MM.1S (cell line): ENCODE results near the gene SLX9.

Experiments
- DNase-seq: peaks from one replicate; pipeline ENCODE4 v3.0.0-alpha.2; 2015
- H2AFZ ChIP-seq: fragments of 300-600 bp; sonication (generic); 2 replicates; pipeline ENCODE4 v1.6.0; 2016; ENCODE audit warnings: antibody characterized with exemption, low read length
- H3F3A ChIP-seq: fragments of 300-600 bp; sonication (generic); 2 replicates; pipeline ENCODE4 v1.6.1; 2016; ENCODE audit warnings: mild to moderate bottlenecking, antibody characterized with exemption, low read length, moderate library complexity, mixed read lengths; ENCODE audit not compliant: insufficient read depth
- H3K27ac ChIP-seq: fragments of 300-600 bp; sonication (generic); 2 replicates; pipeline ENCODE4 v1.5.1; 2016; ENCODE audit warnings: mild to moderate bottlenecking, low read length
- H3K27me3 ChIP-seq: fragments of 300-600 bp; sonication (generic); replicated peaks from 2 replicates; pipeline ENCODE4 v1.6.0; 2016; ENCODE audit warnings: low read length; ENCODE audit not compliant: insufficient read depth
- H3K36me3 ChIP-seq: fragments of 300-600 bp; sonication (generic); replicated peaks from 2 replicates; pipeline ENCODE4 v1.6.1; 2016; ENCODE audit warnings: mild to moderate bottlenecking, low read length, mixed read lengths; ENCODE audit not compliant: insufficient read depth
- H3K4me1 ChIP-seq: fragments of 300-600 bp; sonication (generic); 2 replicates; pipeline ENCODE4 v1.6.1; 2016; ENCODE audit warnings: low read length, mixed read lengths
- H3K4me2 ChIP-seq: fragments of 300-600 bp; sonication (generic); 2 replicates; pipeline ENCODE4 v1.6.0; 2016; ENCODE audit warnings: low read depth, low read length
- H3K4me3 ChIP-seq: fragments of 300-600 bp; sonication (generic); 2 replicates; pipeline ENCODE4 v1.5.1; 2016; ENCODE audit warnings: low read length, mixed read lengths
- H3K79me2 ChIP-seq: fragments of 300-600 bp; sonication (generic); 2 replicates; pipeline ENCODE4 v1.6.1; 2016; ENCODE audit warnings: mixed run types, low read length, mixed read lengths
- H3K9ac ChIP-seq: fragments of 300-600 bp; sonication (generic); 2 replicates; pipeline ENCODE4 v1.6.1; 2016; ENCODE audit warnings: low read length, mixed read lengths
- H3K9me2 ChIP-seq: fragments of 300-600 bp; sonication (generic); replicated peaks from 2 replicates; pipeline ENCODE4 v1.6.1; 2016; ENCODE audit warnings: mild to moderate bottlenecking, low read length, mixed read lengths; ENCODE audit not compliant: insufficient read depth
- H3K9me3 ChIP-seq: fragments of 300-600 bp; sonication (generic); replicated peaks from 2 replicates; pipeline ENCODE4 v1.6.1; 2016; ENCODE audit warnings: mild to moderate bottlenecking, low read length, mixed read lengths; ENCODE audit not compliant: insufficient read depth
- H4K20me1 ChIP-seq: fragments of 300-600 bp; sonication (generic); 2 replicates; pipeline ENCODE4 v1.6.1; 2016; ENCODE audit warnings: mild to moderate bottlenecking, low read length, moderate library complexity, mixed read lengths; ENCODE audit not compliant: insufficient read depth
- CTCF ChIP-seq: fragments of 300-600 bp; sonication (generic); IDR thresholded peaks from 2 replicates; pipeline ENCODE4 v1.5.1; 2016; ENCODE audit warnings: antibody characterized with exemption, low read length, mixed read lengths
- EZH2 ChIP-seq: fragments of 300-600 bp; sonication (generic); optimal IDR thresholded peaks from 2 replicates; pipeline ENCODE3; 2017; ENCODE audit warnings: low read depth, mild to moderate bottlenecking, antibody characterized with exemption, low read length, mixed read lengths
- EZH2phosphoT487 ChIP-seq: fragments of 300-600 bp; sonication (generic); IDR thresholded peaks from 2 replicates; pipeline ENCODE4 v1.6.1; 2018; ENCODE audit warnings: antibody characterized with exemption, low read length

Gene SLX9

DNA sequence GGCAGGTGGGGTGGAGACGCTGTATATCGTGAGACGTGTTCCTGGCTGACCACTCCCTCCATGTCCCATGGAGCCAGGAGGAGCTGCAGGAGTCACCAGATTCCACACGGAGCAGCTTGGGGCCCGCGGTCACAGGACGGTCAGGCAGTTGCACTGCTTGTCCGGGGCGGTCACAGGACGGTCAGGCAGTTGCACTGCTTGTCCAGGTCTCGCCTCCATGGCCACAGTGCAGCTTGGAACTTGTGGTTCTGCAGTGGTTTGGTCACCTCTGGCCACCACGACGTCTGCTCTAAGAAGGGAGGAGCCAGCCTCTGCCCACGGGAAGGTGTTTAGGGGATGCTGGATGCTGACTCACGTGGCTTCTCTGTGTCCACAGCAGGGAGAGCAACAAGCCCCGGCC is 33.0 kb downstream of the SLX9 start:
- Histone ChIP-seq H3F3A (no peaks in the 10 kb centered on the region), H2AFZ (no peak overlapping the region), H3K9ac (no peak overlapping the region), H3K27ac (no peak overlapping the region), H3K4me2 (no peak overlapping the region), H3K27me3 (no peaks in the 10 kb centered on the region), H3K36me3 (no peaks in the 10 kb centered on the region), H3K4me1 (no peaks in the 10 kb centered on the region), H3K4me3 (no peak overlapping the region), H4K20me1 (no peaks in the 10 kb centered on the region), H3K9me3 (no peaks in the 10 kb centered on the region), H3K9me2 (no peaks in the 10 kb centered on the region), H3K79me2 (no peaks in the 10 kb centered on the region)
- DNase-seq, result no peak
- TF ChIP-seq CTCF (no peak), EZH2 (no peak), EZH2phosphoT487 (no peak)

DNA sequence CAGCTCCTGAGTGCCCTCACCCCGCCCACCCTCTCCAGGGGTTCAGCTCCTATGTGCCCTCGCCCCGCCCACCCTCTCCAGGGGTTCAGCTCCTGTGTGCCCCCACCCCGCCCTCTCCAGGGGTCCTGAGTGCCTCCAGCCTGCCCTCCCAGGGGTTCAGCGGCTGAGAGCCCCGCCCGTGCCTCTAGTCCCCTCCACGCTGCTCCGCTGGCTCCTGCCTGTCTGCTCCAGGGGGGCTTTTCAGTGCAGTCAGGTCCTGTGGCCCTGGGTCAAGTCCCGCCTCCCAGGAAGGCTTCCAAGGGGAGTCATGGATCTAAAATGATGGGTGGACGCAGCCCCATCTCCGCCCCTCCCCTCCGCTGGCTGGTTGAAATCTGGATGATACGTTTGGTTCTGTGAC is 33.8 kb downstream of the SLX9 start:
- H3K27ac ChIP-seq, result no peak overlapping the region
- no peaks in the 10 kb centered on the region for H3K79me2 ChIP-seq
- no peaks in the 10 kb centered on the region for H3K27me3 ChIP-seq
- TF ChIP-seq EZH2 (no peak), CTCF (no peak), EZH2phosphoT487 (no peak)
- no peak for DNase-seq
- H3F3A ChIP-seq, result no peaks in the 10 kb centered on the region
- H3K36me3 ChIP-seq, result no peaks in the 10 kb centered on the region
- H3K9ac ChIP-seq, result no peak overlapping the region
- no peak overlapping the region for H3K4me3 ChIP-seq
- H3K4me2 ChIP-seq, result no peak overlapping the region
- H3K4me1 ChIP-seq, result no peaks in the 10 kb centered on the region
- no peaks in the 10 kb centered on the region for H3K9me3 ChIP-seq
- H3K9me2 ChIP-seq, result no peaks in the 10 kb centered on the region
- no peak overlapping the region for H2AFZ ChIP-seq
- no peaks in the 10 kb centered on the region for H4K20me1 ChIP-seq

DNA sequence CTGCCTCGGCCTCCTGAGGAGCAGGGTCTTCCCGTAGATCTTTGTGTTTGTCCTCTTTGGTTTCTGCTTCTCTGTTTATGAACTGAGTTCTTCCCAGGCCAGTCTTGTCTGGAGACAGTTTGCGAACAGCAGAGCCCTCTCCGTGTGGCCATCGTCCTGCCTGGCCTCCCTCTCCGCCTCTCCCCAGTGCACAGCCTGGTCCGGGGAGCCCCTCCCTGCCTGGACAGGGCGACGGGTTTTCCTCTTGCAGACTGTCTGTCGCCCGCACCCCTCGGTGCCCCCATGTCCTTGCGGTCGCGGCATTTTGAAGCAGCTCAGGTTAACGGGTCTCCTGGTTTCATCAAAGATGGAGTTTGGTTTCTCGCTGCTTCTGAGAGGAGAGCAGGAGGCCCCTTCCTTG is 34.8 kb downstream of the SLX9 start:
- Histone ChIP-seq H2AFZ (no peak overlapping the region), H3K27ac (no peak overlapping the region), H3K79me2 (no peaks in the 10 kb centered on the region), H3K4me1 (no peaks in the 10 kb centered on the region), H3K9ac (no peak overlapping the region), H3K27me3 (no peaks in the 10 kb centered on the region), H3K9me3 (no peaks in the 10 kb centered on the region), H3K4me2 (no peak overlapping the region), H4K20me1 (no peaks in the 10 kb centered on the region), H3K4me3 (no peak overlapping the region), H3K36me3 (no peaks in the 10 kb centered on the region), H3K9me2 (no peaks in the 10 kb centered on the region), H3F3A (no peaks in the 10 kb centered on the region)
- no peak for DNase-seq
- no peak for TF ChIP-seq EZH2
- no peak for TF ChIP-seq CTCF
- no peak for TF ChIP-seq EZH2phosphoT487
